ENCODE data around the gene ITGAD. TPM values are rescaled to one million over a fixed set of nuclear protein-coding genes. Genes with fewer than 3 reads are reported as not detected.

ITGAD gene
- total and polyA plus RNA-seq, 2 of the 13 experiments (the other 11 are each of a cell fraction or from before 2014, with no cell fraction given), result not detected

DNA sequence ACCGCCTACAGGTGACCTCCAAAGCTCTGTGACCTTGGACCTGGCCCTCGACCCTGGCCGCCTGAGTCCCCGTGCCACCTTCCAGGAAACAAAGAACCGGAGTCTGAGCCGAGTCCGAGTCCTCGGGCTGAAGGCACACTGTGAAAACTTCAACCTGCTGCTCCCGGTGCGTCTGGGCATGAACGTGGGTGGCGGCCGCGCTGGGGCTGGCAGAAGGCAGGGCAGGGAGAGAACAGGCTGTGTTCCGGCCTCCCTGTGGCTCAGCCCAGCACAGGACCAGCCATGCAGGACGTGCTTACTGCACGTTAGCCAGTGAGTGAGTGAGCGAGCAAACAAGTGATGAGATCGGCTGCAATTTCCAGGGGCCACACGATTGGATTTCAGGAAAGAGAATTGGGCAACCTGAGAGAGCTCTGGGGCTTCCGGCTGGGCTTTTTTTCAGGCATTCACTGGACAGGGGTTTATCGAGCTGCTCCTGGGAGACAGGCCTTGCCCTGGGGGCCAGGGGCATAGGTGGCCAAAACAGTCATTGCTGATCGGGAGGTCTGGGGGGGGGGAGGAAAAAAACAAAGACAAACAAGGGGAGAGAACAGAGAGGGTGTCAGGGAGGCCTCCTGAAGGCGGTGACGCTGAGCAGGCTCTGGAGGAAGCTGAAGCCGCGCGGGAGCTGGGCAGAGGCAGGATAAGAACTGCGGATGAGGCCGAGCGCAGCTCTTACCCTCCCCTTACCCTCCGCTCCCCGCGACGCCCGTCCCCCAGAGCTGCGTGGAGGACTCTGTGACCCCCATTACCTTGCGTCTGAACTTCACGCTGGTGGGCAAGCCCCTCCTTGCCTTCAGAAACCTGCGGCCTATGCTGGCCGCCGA is 21.3 kb upstream of the ITGAD start (continued):
- TF ChIP-seq SMAD1 (CRISPR knock-in tag; IDR thresholded peaks at IDR 0.05; ENCODE audit: borderline replicate concordance, low read depth), result peak; percentile 62; the same call in 1 of the 2 replicates
- peak; percentile 73 for TF ChIP-seq MED1 (CRISPR knock-in tag; IDR thresholded peaks at IDR 0.05)
- no peak for TF ChIP-seq ZNF17 (CRISPR knock-in tag; IDR thresholded peaks at IDR 0.05)
- TF ChIP-seq NFE2 (CRISPR knock-in tag; IDR thresholded peaks at IDR 0.05), result no peak
- no peak for TF ChIP-seq ZNF616 (CRISPR knock-in tag; IDR thresholded peaks at IDR 0.05; ENCODE audit: low read depth)
- TF ChIP-seq BRD4 (CRISPR knock-in tag; IDR thresholded peaks at IDR 0.05), result no peak; the same call in 1 of the 2 replicates
- TF ChIP-seq ZNF101 (CRISPR knock-in tag; IDR thresholded peaks at IDR 0.05; ENCODE audit: borderline replicate concordance, low read depth), result no peak
- TF ChIP-seq, protein P1, sequence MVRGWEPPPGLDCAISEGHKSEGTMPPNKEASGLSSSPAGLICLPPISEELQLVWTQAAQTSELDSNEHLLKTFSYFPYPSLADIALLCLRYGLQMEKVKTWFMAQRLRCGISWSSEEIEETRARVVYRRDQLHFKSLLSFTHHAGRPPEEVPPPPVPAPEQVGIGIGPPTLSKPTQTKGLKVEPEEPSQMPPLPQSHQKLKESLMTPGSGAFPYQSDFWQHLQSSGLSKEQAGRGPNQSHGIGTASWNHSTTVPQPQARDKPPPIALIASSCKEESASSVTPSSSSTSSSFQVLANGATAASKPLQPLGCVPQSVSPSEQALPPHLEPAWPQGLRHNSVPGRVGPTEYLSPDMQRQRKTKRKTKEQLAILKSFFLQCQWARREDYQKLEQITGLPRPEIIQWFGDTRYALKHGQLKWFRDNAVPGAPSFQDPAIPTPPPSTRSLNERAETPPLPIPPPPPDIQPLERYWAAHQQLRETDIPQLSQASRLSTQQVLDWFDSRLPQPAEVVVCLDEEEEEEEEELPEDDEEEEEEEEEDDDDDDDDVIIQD (CRISPR knock-in tag; IDR thresholded peaks at IDR 0.05; ENCODE audit: low read depth), result no peak
- TF ChIP-seq POLR2A (IDR thresholded peaks at IDR 0.05; ENCODE audit: insufficient read depth in 1 of 2, low read depth in 2 of 2, low read length in 2 of 2), result peak in 1 of 2 experiments; percentile 66; a peak in 3 of 4 replicates
- TF ChIP-seq, protein P2, sequence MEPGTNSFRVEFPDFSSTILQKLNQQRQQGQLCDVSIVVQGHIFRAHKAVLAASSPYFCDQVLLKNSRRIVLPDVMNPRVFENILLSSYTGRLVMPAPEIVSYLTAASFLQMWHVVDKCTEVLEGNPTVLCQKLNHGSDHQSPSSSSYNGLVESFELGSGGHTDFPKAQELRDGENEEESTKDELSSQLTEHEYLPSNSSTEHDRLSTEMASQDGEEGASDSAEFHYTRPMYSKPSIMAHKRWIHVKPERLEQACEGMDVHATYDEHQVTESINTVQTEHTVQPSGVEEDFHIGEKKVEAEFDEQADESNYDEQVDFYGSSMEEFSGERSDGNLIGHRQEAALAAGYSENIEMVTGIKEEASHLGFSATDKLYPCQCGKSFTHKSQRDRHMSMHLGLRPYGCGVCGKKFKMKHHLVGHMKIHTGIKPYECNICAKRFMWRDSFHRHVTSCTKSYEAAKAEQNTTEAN (CRISPR knock-in tag; conservative IDR thresholded peaks at IDR 0.05), result 0 out of 2 replicates have a peak, but pooled peaks have one; percentile 41
- TF ChIP-seq ZNF720 (CRISPR knock-in tag; IDR thresholded peaks at IDR 0.05), result no peak
- TF ChIP-seq, protein P3, sequence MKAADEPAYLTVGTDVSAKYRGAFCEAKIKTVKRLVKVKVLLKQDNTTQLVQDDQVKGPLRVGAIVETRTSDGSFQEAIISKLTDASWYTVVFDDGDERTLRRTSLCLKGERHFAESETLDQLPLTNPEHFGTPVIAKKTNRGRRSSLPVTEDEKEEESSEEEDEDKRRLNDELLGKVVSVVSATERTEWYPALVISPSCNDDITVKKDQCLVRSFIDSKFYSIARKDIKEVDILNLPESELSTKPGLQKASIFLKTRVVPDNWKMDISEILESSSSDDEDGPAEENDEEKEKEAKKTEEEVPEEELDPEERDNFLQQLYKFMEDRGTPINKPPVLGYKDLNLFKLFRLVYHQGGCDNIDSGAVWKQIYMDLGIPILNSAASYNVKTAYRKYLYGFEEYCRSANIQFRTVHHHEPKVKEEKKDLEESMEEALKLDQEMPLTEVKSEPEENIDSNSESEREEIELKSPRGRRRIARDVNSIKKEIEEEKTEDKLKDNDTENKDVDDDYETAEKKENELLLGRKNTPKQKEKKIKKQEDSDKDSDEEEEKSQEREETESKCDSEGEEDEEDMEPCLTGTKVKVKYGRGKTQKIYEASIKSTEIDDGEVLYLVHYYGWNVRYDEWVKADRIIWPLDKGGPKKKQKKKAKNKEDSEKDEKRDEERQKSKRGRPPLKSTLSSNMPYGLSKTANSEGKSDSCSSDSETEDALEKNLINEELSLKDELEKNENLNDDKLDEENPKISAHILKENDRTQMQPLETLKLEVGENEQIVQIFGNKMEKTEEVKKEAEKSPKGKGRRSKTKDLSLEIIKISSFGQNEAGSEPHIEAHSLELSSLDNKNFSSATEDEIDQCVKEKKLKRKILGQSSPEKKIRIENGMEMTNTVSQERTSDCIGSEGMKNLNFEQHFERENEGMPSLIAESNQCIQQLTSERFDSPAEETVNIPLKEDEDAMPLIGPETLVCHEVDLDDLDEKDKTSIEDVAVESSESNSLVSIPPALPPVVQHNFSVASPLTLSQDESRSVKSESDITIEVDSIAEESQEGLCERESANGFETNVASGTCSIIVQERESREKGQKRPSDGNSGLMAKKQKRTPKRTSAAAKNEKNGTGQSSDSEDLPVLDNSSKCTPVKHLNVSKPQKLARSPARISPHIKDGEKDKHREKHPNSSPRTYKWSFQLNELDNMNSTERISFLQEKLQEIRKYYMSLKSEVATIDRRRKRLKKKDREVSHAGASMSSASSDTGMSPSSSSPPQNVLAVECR (CRISPR knock-in tag; IDR thresholded peaks at IDR 0.05; ENCODE audit: borderline replicate concordance), result peak; percentile 56; the same call in 1 of the 2 replicates
- no peak for TF ChIP-seq FOXK1 (CRISPR knock-in tag; IDR thresholded peaks at IDR 0.05; ENCODE audit: borderline replicate concordance, low read depth)
- TF ChIP-seq, protein P4, sequence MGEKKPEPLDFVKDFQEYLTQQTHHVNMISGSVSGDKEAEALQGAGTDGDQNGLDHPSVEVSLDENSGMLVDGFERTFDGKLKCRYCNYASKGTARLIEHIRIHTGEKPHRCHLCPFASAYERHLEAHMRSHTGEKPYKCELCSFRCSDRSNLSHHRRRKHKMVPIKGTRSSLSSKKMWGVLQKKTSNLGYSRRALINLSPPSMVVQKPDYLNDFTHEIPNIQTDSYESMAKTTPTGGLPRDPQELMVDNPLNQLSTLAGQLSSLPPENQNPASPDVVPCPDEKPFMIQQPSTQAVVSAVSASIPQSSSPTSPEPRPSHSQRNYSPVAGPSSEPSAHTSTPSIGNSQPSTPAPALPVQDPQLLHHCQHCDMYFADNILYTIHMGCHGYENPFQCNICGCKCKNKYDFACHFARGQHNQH (CRISPR knock-in tag; IDR thresholded peaks at IDR 0.05), result no peak
- TF ChIP-seq ZNF274 (CRISPR knock-in tag; IDR thresholded peaks at IDR 0.05), result no peak
- no peak for TF ChIP-seq PTBP1 (IDR thresholded peaks at IDR 0.05; ENCODE audit: low read depth, low read length, poor library complexity, severe bottlenecking)
- TF ChIP-seq ZNF432 (CRISPR knock-in tag; IDR thresholded peaks at IDR 0.05; ENCODE audit: borderline replicate concordance), result no peak
- no peak for TF ChIP-seq ZNF451 (CRISPR knock-in tag; IDR thresholded peaks at IDR 0.05)
- no peak for TF ChIP-seq GLI4 (CRISPR knock-in tag; IDR thresholded peaks at IDR 0.05; ENCODE audit: borderline replicate concordance)
- TF ChIP-seq ZNF3 (CRISPR knock-in tag; IDR thresholded peaks at IDR 0.05), result no peak
- TF ChIP-seq ZNF501 (CRISPR knock-in tag; IDR thresholded peaks at IDR 0.05), result peak; percentile 71; the same call in 1 of the 2 replicates
- no peak for TF ChIP-seq ATM (IDR thresholded peaks at IDR 0.05; ENCODE audit: borderline replicate concordance)

Data from HepG2 (cell line).